Fibroblast of lung (primary cell): ENCODE results near the gene PPP2R2D.

Experiments used
- CTCF ChIP-seq, 2 donors: IDR thresholded peaks in 1 of 2; conservative IDR thresholded peaks in 1 of 2; 1 replicate in 1 of 2; 2 replicates in 1 of 2; pipeline ENCODE4 v1.5.1; 2011 to 2012; ENCODE audit warnings: low read length in 2 of 2, control low read depth in 1 of 2, inconsistent platforms in 1 of 2, low read depth in 1 of 2, mild to moderate bottlenecking in 1 of 2
- EZH2 ChIP-seq: IDR thresholded peaks from 2 replicates; pipeline ENCODE4 v1.5.1; 2012; ENCODE audit warnings: low read length, control low read depth, mild to moderate bottlenecking; ENCODE audit errors: missing control alignments

- TF ChIP-seq CTCF (conservative IDR thresholded peaks at IDR 0.05 in 1 of 2, IDR thresholded peaks at IDR 0.05 in 1 of 2; ENCODE audit: low read depth in 1 of 2, low read length in 2 of 2) (no peak), EZH2 (no peak)
Measured at GRCh38 chr10:131931981-131932380, 31.2 kb downstream of the PPP2R2D start.
